Liver (tissue), 9 donors: ENCODE measurements around the gene FER1L5. TPM values are rescaled to one million over a fixed set of nuclear protein-coding genes. Genes with fewer than 3 reads are reported as not detected.

Source experiments
- DNase-seq: peaks from one replicate; pipeline ENCODE4 v3.0.0-alpha.2; 2017; ENCODE audit warnings: low spot score
- H3K27ac ChIP-seq, 2 donors: one replicate each; pipeline ENCODE4 v1.7.0; 2013; ENCODE audit warnings: inconsistent platforms in 2 of 2, low read length in 2 of 2, control low read depth in 1 of 2, low read depth in 1 of 2, mild to moderate bottlenecking in 1 of 2
- H3K27me3 ChIP-seq, 4 donors: one replicate each; pipeline versions ENCODE4 v1.6.1 to v1.7.0; 2013; ENCODE audit warnings: low read length in 3 of 4, inconsistent platforms in 1 of 4, mild to moderate bottlenecking in 1 of 4, moderate library complexity in 1 of 4; ENCODE audit not compliant: control insufficient read depth in 4 of 4, insufficient read depth in 4 of 4
- H3K36me3 ChIP-seq, 4 donors: one replicate each; pipeline versions ENCODE4 v1.6.1 to v1.7.0; 2013; ENCODE audit warnings: low read length in 3 of 4, mild to moderate bottlenecking in 3 of 4, low read depth in 1 of 4, moderate library complexity in 1 of 4; ENCODE audit not compliant: control insufficient read depth in 4 of 4, insufficient read depth in 3 of 4
- H3K4me1 ChIP-seq, 4 donors: one replicate each; pipeline versions ENCODE4 v1.6.1 to v1.7.0; 2013; ENCODE audit warnings: low read length in 3 of 4, mild to moderate bottlenecking in 3 of 4, moderate library complexity in 1 of 4; ENCODE audit not compliant: control insufficient read depth in 4 of 4, insufficient read depth in 4 of 4
- H3K4me3 ChIP-seq, 3 donors: one replicate each; pipeline versions ENCODE4 v1.6.1 to v1.7.0; 2013; ENCODE audit warnings: low read length in 3 of 3, control low read depth in 1 of 3, low read depth in 1 of 3, mild to moderate bottlenecking in 1 of 3
- H3K9ac ChIP-seq, 2 donors: one replicate each; pipeline ENCODE4 v1.7.0; 2013; ENCODE audit warnings: low read length in 2 of 2, mild to moderate bottlenecking in 2 of 2, moderate library complexity in 2 of 2, control low read depth in 1 of 2, low read depth in 1 of 2
- H3K9me3 ChIP-seq, 4 donors: one replicate each; pipeline versions ENCODE4 v1.6.1 to v1.7.0; 2013; ENCODE audit warnings: low read length in 3 of 4; ENCODE audit not compliant: control insufficient read depth in 4 of 4
- CTCF ChIP-seq: fragments of 150-350 bp; IDR thresholded peaks from 2 replicates; pipeline ENCODE4 v1.5.1; 2017; ENCODE audit warnings: improper control_type of control experiment, low read depth, low read length; ENCODE audit not compliant: missing input control
- EGR1 ChIP-seq, 2 donors: IDR thresholded peaks; 2 replicates each; pipeline ENCODE4 v1.6.1; 2016 to 2018; ENCODE audit warnings: antibody characterized with exemption in 2 of 2, low read depth in 2 of 2
- FOXA1 ChIP-seq: IDR thresholded peaks from 2 replicates; pipeline ENCODE4 v1.6.1; 2016; ENCODE audit warnings: antibody characterized with exemption
- FOXA2 ChIP-seq: IDR thresholded peaks from 2 replicates; pipeline ENCODE4 v1.6.1; 2016; ENCODE audit warnings: antibody characterized with exemption
- GABPA ChIP-seq, 2 donors: IDR thresholded peaks in 1 of 2; conservative IDR thresholded peaks in 1 of 2; 2 replicates each; pipeline ENCODE4 v1.6.1; 2016; ENCODE audit warnings: antibody characterized with exemption in 2 of 2, mild to moderate bottlenecking in 1 of 2, moderate library complexity in 1 of 2
- HNF4A ChIP-seq, 2 donors: conservative IDR thresholded peaks; 2 replicates each; pipeline ENCODE4 v1.6.1; 2016; ENCODE audit warnings: antibody characterized with exemption in 2 of 2, mild to moderate bottlenecking in 2 of 2
- HNF4G ChIP-seq: IDR thresholded peaks from 2 replicates; pipeline ENCODE4 v1.6.1; 2016; ENCODE audit warnings: antibody characterized with exemption
- JUND ChIP-seq, 2 donors: IDR thresholded peaks; 2 replicates each; pipeline ENCODE4 v1.6.1; 2016; ENCODE audit warnings: antibody characterized with exemption in 2 of 2
- NR2F2 ChIP-seq: IDR thresholded peaks from 2 replicates; pipeline ENCODE4 v1.6.1; 2016; ENCODE audit warnings: antibody characterized with exemption
- RAD21 ChIP-seq, 2 donors: IDR thresholded peaks; 2 replicates each; pipeline ENCODE4 v1.6.1; 2016; ENCODE audit warnings: antibody characterized with exemption in 2 of 2, mild to moderate bottlenecking in 2 of 2
- REST ChIP-seq: IDR thresholded peaks from 2 replicates; pipeline ENCODE4 v1.6.1; 2016; ENCODE audit warnings: antibody characterized with exemption, mild to moderate bottlenecking
- RXRA ChIP-seq, 2 donors: IDR thresholded peaks; 2 replicates each; pipeline ENCODE4 v1.6.1; 2017 to 2018; ENCODE audit warnings: antibody characterized with exemption in 2 of 2, mild to moderate bottlenecking in 1 of 2
- SP1 ChIP-seq: IDR thresholded peaks from 2 replicates; pipeline ENCODE4 v1.6.1; 2018; ENCODE audit warnings: antibody characterized with exemption, mild to moderate bottlenecking
- TAF1 ChIP-seq: conservative IDR thresholded peaks from 2 replicates; pipeline ENCODE4 v1.6.1; 2016; ENCODE audit warnings: antibody characterized with exemption, mild to moderate bottlenecking
- YY1 ChIP-seq: IDR thresholded peaks from 2 replicates; pipeline ENCODE4 v1.6.1; 2016; ENCODE audit warnings: antibody characterized with exemption, mild to moderate bottlenecking
- ZBTB33 ChIP-seq: IDR thresholded peaks from 2 replicates; pipeline ENCODE4 v1.6.1; 2016; ENCODE audit warnings: antibody characterized with exemption
- WGBS: extraction: QIAGEN DNeasy Blood & Tissue Kit; methylation state at CpG from one replicate; pipeline ENCODE4 v1.1.7; 2013; 5-methylcytosine and 5-hydroxymethylcytosine counted together
- polyA plus RNA-seq, 2 donors: library from polyadenylated mRNA; stranded (reverse) in 1 of 2; unstranded in 1 of 2; fragments of 200-250 nt in 1 of 2; fragments of >200 nt in 1 of 2; fragmentation: Nextera tagmentation in 1 of 2; extraction: Ambion mirVana in 1 of 2; gene quantifications; one replicate each; pipeline versions ENCODE4 v1.2.1 to v1.2.3, GENCODE V29; 2013 to 2015
- total RNA-seq, 2 donors: library from RNA; depleted of rRNA; stranded (reverse); fragments of >200 nt; gene quantifications; one replicate each; pipeline ENCODE4 v1.2.3, GENCODE V29; 2014
- TF ChIP-seq, protein P1 (sequence below): IDR thresholded peaks from 2 replicates; pipeline ENCODE4 v1.6.1; 2016; ENCODE audit warnings: antibody characterized with exemption
- TF ChIP-seq, protein P2 (sequence below): IDR thresholded peaks from 2 replicates; pipeline ENCODE4 v1.6.1; 2016; ENCODE audit warnings: antibody characterized with exemption
- donor health status: healthy.
- donor health status: healthy.
- donor health status: healthy.
- donor health status: healthy.
- donor health status: healthy.

FER1L5 gene
- total and polyA plus RNA-seq, 4 donors, result under 0.01 TPM; not detected in 3

DNA sequence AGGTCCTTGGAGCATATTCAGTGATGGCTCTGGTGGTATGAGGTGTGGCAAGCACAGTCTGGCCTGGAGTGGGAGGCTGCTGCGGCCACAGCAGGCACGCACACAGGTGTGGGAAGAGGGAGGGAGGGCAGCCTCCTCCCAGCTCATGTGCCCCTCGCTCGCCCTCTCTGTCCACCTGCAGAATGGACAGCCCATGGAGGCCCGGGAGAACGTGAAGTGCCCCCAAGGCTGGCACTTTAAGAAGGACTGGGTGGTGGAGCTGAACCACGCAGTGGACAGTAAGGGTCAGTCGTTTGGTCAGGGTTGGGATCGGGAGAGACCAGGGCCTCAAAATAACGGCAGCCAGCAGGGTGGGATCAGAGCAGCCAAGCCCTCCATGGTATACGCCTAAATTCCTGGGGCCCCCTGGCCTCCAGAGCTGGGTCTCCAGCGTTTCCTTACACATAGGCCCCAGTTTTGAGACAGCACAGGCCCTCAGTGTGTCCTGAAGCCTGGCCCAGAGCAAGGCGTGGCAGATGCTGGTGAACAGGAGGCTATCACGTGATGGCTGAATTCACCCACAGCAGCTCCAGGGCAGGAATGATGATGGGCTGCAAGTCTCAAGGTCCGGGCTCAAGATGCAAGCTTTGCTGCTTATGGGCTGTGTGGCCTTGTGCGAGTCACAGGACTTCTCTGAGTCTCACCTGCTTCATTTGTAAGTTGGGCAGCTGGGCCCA is 47.9 kb downstream of the FER1L5 start:
- DNase-seq, result no peak
- TF ChIP-seq JUND (IDR thresholded peaks at IDR 0.05) (no peak), HNF4A (conservative IDR thresholded peaks at IDR 0.05) (no peak), TAF1 (no peak), EGR1 (IDR thresholded peaks at IDR 0.05; ENCODE audit: low read depth in 2 of 2) (no peak), RXRA (IDR thresholded peaks at IDR 0.05) (no peak), RAD21 (IDR thresholded peaks at IDR 0.05) (no peak), HNF4G (no peak), GABPA (IDR thresholded peaks at IDR 0.05 in 1 of 2, conservative IDR thresholded peaks at IDR 0.05 in 1 of 2) (no peak), CTCF (no peak), SP1 (no peak), REST (no peak), ZBTB33 (no peak), YY1 (no peak), NR2F2 (no peak), FOXA2 (no peak), FOXA1 (no peak)
- TF ChIP-seq, protein P1, sequence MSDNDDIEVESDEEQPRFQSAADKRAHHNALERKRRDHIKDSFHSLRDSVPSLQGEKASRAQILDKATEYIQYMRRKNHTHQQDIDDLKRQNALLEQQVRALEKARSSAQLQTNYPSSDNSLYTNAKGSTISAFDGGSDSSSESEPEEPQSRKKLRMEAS, result no peak
- TF ChIP-seq, protein P2, sequence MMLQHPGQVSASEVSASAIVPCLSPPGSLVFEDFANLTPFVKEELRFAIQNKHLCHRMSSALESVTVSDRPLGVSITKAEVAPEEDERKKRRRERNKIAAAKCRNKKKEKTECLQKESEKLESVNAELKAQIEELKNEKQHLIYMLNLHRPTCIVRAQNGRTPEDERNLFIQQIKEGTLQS, result no peak
- H3K36me3 ChIP-seq, result no peaks in the 10 kb centered on the region
- no peak overlapping the region for H3K4me3 ChIP-seq
- no peak overlapping the region for H3K9ac ChIP-seq
- H3K4me1 ChIP-seq, result no peaks in the 10 kb centered on the region
- 94% methylated on average over 16 of the region's 16 CpGs for WGBS
- H3K27me3 ChIP-seq, result no peaks in the 10 kb centered on the region
- no peak overlapping the region for H3K27ac ChIP-seq
- H3K9me3 ChIP-seq, result no peaks in the 10 kb centered on the region
